Activated CD4-positive, alpha-beta T cell treated with anti-CD3 and anti-CD28 coated beads for 36 hours (primary cell): ENCODE data around the gene CAMKK2. TPM values are rescaled to one million over a fixed set of nuclear protein-coding genes. Genes with fewer than 3 reads are reported as not detected.

Experiments
- ATAC-seq: fragments of 200-7000 bp; cut with Tn5 transposase; one replicate; pipeline ENCODE4 v1.10.0; 2021; ENCODE audit warnings: mild to moderate bottlenecking, moderate library complexity
- CTCF ChIA-PET: fragments of 350-600 bp; sonication (Branson Sonifier 250); formaldehyde crosslinking; loops from one replicate; lab custom pipeline; 2021; ENCODE audit warnings: antibody characterized with exemption; lab: Charles Lee
- POLR2A ChIA-PET: fragments of 350-600 bp; sonication (Branson Sonifier 250); formaldehyde crosslinking; loops from one replicate; lab custom pipeline; 2021; ENCODE audit warnings: antibody characterized with exemption, inconsistent platforms; lab: Charles Lee
- DNase-seq: peaks from one replicate; pipeline ENCODE4 v3.0.0-alpha.2; 2020
- H3K27ac Mint-ChIP-seq: one replicate; pipeline ENCODE4 v1.8.0; 2021; ENCODE audit warnings: mixed read lengths
- H3K27me3 Mint-ChIP-seq: one replicate; pipeline ENCODE4 v1.8.0; 2021; ENCODE audit warnings: mixed read lengths
- H3K36me3 Mint-ChIP-seq: one replicate; pipeline ENCODE4 v1.8.0; 2021; ENCODE audit warnings: low read depth, mixed read lengths
- H3K4me1 Mint-ChIP-seq: one replicate; pipeline ENCODE4 v1.8.0; 2021; ENCODE audit warnings: mixed read lengths
- H3K4me3 Mint-ChIP-seq: one replicate; pipeline ENCODE4 v1.8.0; 2021; ENCODE audit warnings: mild to moderate bottlenecking, moderate library complexity, mixed read lengths
- H3K9me3 Mint-ChIP-seq: one replicate; pipeline ENCODE4 v1.8.0; 2021; ENCODE audit warnings: low read depth, mixed read lengths
- intact Hi-C, 2 experiments: fragments of 100-400 bp; cut with DNase I in 1 of 2; cut with micrococcal nuclease in 1 of 2; formaldehyde crosslinking; loops; one replicate each; pipeline versions ENCODE4 v1.14.2 to v1.15.1; 2022 to 2024; cut with DNase I, micrococcal nuclease
- total RNA-seq, 2 experiments: library from RNA; stranded (reverse); gene quantifications; one replicate each; pipeline ENCODE4 v1.2.3, GENCODE V29; 2021

The CAMKK2 gene
- total RNA-seq, 2 experiments from 2014 or later = 24.2 to 30.3 TPM

- no peaks in the 10 kb centered on the region for H3K27me3 Mint-ChIP-seq
- ATAC-seq = no peak
- no peaks in the 10 kb centered on the region for H3K9me3 Mint-ChIP-seq
- no peak for DNase-seq
- peaks cover 33% of the 10 kb centered on the region for H3K36me3 Mint-ChIP-seq
- POLR2A ChIA-PET = no interaction called here
- CTCF ChIA-PET = no interaction called here
- peaks cover 16% of the 10 kb centered on the region for H3K4me1 Mint-ChIP-seq
- H3K4me3 Mint-ChIP-seq = no peak overlapping the region
- intact Hi-C loops = no loop called here
- no peak overlapping the region for H3K27ac Mint-ChIP-seq
Measured at GRCh38 chr12:121245951-121246350, 50.6 kb downstream of the CAMKK2 start.

- intact Hi-C loops = no loop called here
Measured at GRCh38 chr12:121245031-121245430, 51.5 kb downstream of the CAMKK2 start.

DNA sequence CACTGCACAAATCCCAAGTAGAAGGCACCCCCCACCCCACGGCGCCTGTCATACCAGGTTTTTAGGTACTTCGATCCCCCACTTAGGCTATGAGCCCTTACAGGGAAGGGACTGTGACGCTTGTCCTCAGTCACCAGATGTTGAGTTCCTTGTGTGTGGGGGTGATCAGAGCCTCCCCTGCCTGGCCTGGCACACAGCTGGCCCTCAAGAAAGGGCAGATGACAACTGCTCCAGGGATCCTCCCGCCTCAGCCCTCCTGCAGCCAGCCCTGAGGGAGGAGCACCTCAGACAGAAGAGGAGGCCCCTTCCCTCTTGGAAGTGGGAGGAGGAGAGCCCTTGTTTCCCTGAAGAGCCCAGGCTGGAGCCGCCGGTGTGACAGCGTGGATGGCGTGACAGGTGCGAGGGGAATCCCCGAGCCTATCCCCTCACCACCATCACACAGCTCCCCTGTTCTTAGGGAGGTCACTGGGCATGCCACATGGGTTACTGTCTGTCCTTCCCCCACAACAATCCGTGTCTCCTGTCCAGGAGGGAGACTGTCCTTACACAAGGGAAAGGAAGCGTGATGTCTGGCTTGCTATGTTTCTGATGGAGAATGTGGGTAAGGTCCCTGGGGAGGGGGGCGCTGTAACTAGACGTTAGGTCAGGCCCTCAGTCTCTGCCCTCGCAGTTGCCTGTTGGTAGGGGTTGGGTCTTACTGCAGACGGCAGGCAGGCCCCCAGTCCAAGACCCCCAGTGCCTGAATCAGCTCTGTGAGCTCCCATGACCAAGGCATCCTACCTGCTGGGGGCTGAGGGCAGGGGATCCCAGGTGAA lies 55.1 kb downstream of the CAMKK2 start:
- Mint-ChIP-seq H3K27me3 (no peaks in the 10 kb centered on the region), H3K9me3 (no peaks in the 10 kb centered on the region), H3K36me3 (peaks cover 22% of the 10 kb centered on the region), H3K4me3 (peak overlapping the region; percentile 48), H3K4me1 (peaks cover 38% of the 10 kb centered on the region), H3K27ac (peak overlapping the region; percentile 84)
- intact Hi-C loops = no loop called here
- no peak for DNase-seq
- peak; percentile 21 for ATAC-seq
- CTCF ChIA-PET = interaction anchor here (3.8 kb wide), 1 partner anchor 11 kb away, joined by 32 read pairs; no protein-coding TSS in a partner anchor
- POLR2A ChIA-PET = no interaction called here

More at GRCh38 chr12:121245031-121245430, 51.5 kb downstream of the CAMKK2 start:
- Mint-ChIP-seq H3K9me3 (no peaks in the 10 kb centered on the region), H3K4me3 (no peak overlapping the region), H3K27me3 (no peaks in the 10 kb centered on the region), H3K4me1 (peaks cover 25% of the 10 kb centered on the region), H3K36me3 (peaks cover 32% of the 10 kb centered on the region), H3K27ac (no peak overlapping the region)
- ChIA-PET CTCF (interaction anchor here (0.6 kb wide), 1 partner anchor 45 kb away, joined by 3 read pairs; no protein-coding TSS in a partner anchor), POLR2A (no interaction called here)
- no peak for ATAC-seq
- DNase-seq = no peak

GRCh38 chr12:121240484-121241101 lies 55.9 kb downstream of the CAMKK2 start:
- H3K4me1 Mint-ChIP-seq = peaks cover 38% of the 10 kb centered on the region
- CTCF ChIA-PET = interaction anchor here (0.6 to 3.8 kb wide), 4 partner anchors 11 to 72 kb away, joined by 3 to 32 read pairs (median 6); no protein-coding TSS in a partner anchor
- POLR2A ChIA-PET = no interaction called here
- peaks cover 26% of the 10 kb centered on the region for H3K36me3 Mint-ChIP-seq
- intact Hi-C loops = no loop called here
- no peaks in the 10 kb centered on the region for H3K9me3 Mint-ChIP-seq
- H3K27ac Mint-ChIP-seq = peak overlapping the region; percentile 84
- no peaks in the 10 kb centered on the region for H3K27me3 Mint-ChIP-seq
- peak overlapping the region; percentile 48 for H3K4me3 Mint-ChIP-seq
- DNase-seq (peak; percentile 86), ATAC-seq (peak; percentile 83)

DNA sequence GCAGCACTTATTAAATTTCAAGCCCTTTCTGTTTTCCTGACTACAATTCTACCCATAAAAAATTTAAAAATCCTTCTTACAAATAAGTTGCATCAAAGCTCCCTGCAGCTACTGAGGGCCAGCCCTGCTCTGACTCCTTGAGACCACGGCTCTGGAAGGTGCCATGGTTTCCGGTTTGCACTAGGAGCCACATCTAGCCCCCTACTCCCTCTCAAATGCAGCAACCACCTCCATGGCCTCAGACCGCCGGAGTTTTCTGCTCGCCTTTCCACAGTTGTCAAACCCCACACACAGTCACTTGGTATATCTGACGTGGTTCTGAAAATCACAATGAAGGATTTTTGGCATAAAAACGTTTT lies 56.5 kb downstream of the CAMKK2 start:
- DNase-seq (no peak), ATAC-seq (peak; percentile 4)
- peak overlapping the region; percentile 68 for H3K27ac Mint-ChIP-seq
- ChIA-PET CTCF (interaction anchor here (0.6 to 3.8 kb wide), 5 partner anchors 10 to 180 kb away, joined by 3 to 32 read pairs (median 4); no protein-coding TSS in a partner anchor), POLR2A (interaction anchor here (0.5 kb wide), 1 partner anchor 111 kb away, joined by 7 read pairs; no protein-coding TSS in a partner anchor)
- H3K9me3 Mint-ChIP-seq = no peaks in the 10 kb centered on the region
- intact Hi-C loops = no loop called here
- peaks cover 38% of the 10 kb centered on the region for H3K4me1 Mint-ChIP-seq
- H3K4me3 Mint-ChIP-seq = peak overlapping the region; percentile 34
- peaks cover 26% of the 10 kb centered on the region for H3K36me3 Mint-ChIP-seq
- no peaks in the 10 kb centered on the region for H3K27me3 Mint-ChIP-seq

- no peak overlapping the region for H3K4me3 Mint-ChIP-seq
- ATAC-seq (no peak), DNase-seq (no peak)
- intact Hi-C loops = no loop called here
- H3K36me3 Mint-ChIP-seq = peaks cover 29% of the 10 kb centered on the region
- peak overlapping the region; percentile 67 for H3K27ac Mint-ChIP-seq
- peaks cover 38% of the 10 kb centered on the region for H3K4me1 Mint-ChIP-seq
- H3K27me3 Mint-ChIP-seq = no peaks in the 10 kb centered on the region
- ChIA-PET POLR2A (interaction anchor here (0.5 to 0.6 kb wide), 2 partner anchors 110 to 987 kb away, joined by 3 to 7 read pairs; no protein-coding TSS in a partner anchor), CTCF (interaction anchor here (0.6 to 3.8 kb wide), 5 partner anchors 9 to 180 kb away, joined by 3 to 32 read pairs (median 4); no protein-coding TSS in a partner anchor)
- H3K9me3 Mint-ChIP-seq = no peaks in the 10 kb centered on the region
Measured at GRCh38 chr12:121239351-121240061, 57.0 kb downstream of the CAMKK2 start.

DNA sequence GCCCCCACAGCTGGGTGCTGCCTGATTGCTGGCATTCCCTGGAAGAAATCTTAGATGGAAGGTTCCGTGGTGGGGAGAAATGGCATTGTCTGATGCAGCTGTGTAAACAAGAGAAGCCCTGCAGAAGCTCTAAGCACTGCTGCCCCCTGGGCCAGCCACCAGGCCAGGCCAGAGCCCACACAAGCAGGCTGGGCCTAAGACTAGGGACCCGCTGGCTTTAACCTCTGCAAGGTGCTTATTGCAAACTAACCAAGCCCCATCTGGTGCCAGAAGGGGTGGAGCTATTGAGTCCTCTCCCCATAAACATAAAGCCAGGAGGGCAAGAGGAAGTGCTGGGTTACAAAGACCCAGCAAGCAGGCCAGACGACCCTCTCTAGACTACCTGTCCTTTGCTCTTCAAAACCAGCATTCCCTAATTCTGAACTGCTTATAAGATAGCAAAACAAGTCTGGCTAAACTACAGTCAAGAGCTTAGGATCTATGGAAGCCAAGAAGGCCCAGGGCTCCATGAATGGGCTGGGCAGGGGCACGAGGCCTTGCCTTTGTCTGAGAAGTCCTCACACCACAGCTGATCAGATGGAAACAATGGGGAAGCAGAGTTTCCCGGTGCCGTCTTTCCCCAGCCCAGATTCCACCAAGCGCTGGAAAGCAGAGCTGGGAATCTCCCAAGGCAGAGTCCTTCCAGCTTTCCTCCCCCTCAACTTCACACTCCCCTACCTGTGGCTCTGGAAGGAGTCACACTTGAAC lies 57.7 kb downstream of the CAMKK2 start:
- H3K27me3 Mint-ChIP-seq = no peaks in the 10 kb centered on the region
- CTCF ChIA-PET = interaction anchor here (1.0 to 3.8 kb wide), 4 partner anchors 9 to 556 kb away, joined by 4 to 32 read pairs (median 6); no protein-coding TSS in a partner anchor
- DNase-seq (no peak), ATAC-seq (no peak)
- no peaks in the 10 kb centered on the region for H3K9me3 Mint-ChIP-seq
- intact Hi-C loops = no loop called here
- POLR2A ChIA-PET = interaction anchor here (0.6 kb wide), 1 partner anchor 658 kb away, joined by 3 read pairs; the partner anchor contains the start of gene POP5
- H3K4me1 Mint-ChIP-seq = peaks cover 38% of the 10 kb centered on the region
- H3K4me3 Mint-ChIP-seq = no peak overlapping the region
- peaks cover 31% of the 10 kb centered on the region for H3K36me3 Mint-ChIP-seq
- H3K27ac Mint-ChIP-seq = peak overlapping the region; percentile 67

GRCh38 chr12:121238086-121238485 lies 58.4 kb downstream of the CAMKK2 start:
- POLR2A ChIA-PET = interaction anchor here (0.6 kb wide), 1 partner anchor 657 kb away, joined by 3 read pairs; the partner anchor contains the start of gene POP5
- H3K27ac Mint-ChIP-seq = no peak overlapping the region
- H3K9me3 Mint-ChIP-seq = no peaks in the 10 kb centered on the region
- no peak overlapping the region for H3K4me3 Mint-ChIP-seq
- peaks cover 25% of the 10 kb centered on the region for H3K36me3 Mint-ChIP-seq
- DNase-seq (no peak), ATAC-seq (no peak)
- CTCF ChIA-PET = interaction anchor here (0.7 to 3.8 kb wide), 5 partner anchors 8 to 556 kb away, joined by 3 to 32 read pairs (median 5); no protein-coding TSS in a partner anchor
- intact Hi-C loops = no loop called here
- H3K4me1 Mint-ChIP-seq = peaks cover 33% of the 10 kb centered on the region
- H3K27me3 Mint-ChIP-seq = no peaks in the 10 kb centered on the region

DNA sequence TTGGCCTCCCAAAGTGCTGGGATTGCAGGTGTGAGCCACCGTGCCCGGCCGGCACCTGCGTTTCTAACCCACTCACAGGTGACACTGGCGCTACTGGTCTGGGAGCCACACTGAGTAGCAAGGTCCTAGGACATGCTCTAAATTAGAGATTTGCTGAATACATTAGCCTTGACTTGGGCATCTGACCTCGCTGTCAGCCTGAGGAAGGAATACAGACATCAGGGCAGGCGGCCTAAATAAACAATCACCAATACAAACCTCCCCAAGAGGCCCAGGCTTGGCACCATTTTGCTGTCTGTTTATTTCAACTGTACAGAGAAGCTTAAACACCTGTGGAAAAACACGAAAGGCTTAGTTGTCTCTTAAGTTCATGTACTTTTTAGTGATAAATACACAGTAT lies 59.1 kb downstream of the CAMKK2 start:
- CTCF ChIA-PET = interaction anchor here (0.5 to 3.8 kb wide), 4 partner anchors 7 to 254 kb away, joined by 3 to 32 read pairs (median 5); no protein-coding TSS in a partner anchor
- ATAC-seq = no peak
- peaks cover 25% of the 10 kb centered on the region for H3K36me3 Mint-ChIP-seq
- no peak overlapping the region for H3K4me3 Mint-ChIP-seq
- H3K27me3 Mint-ChIP-seq = no peaks in the 10 kb centered on the region
- POLR2A ChIA-PET = no interaction called here
- intact Hi-C loops = no loop called here
- H3K4me1 Mint-ChIP-seq = peaks cover 33% of the 10 kb centered on the region
- no peak for DNase-seq
- no peaks in the 10 kb centered on the region for H3K9me3 Mint-ChIP-seq
- H3K27ac Mint-ChIP-seq = no peak overlapping the region

- H3K27ac Mint-ChIP-seq = no peak overlapping the region
- ATAC-seq = no peak
- no peak for DNase-seq
- peaks cover 28% of the 10 kb centered on the region for H3K36me3 Mint-ChIP-seq
- H3K9me3 Mint-ChIP-seq = no peaks in the 10 kb centered on the region
- POLR2A ChIA-PET = no interaction called here
- no peak overlapping the region for H3K4me3 Mint-ChIP-seq
- peaks cover 31% of the 10 kb centered on the region for H3K4me1 Mint-ChIP-seq
- CTCF ChIA-PET = no interaction called here
- intact Hi-C loops = no loop called here
- H3K27me3 Mint-ChIP-seq = no peaks in the 10 kb centered on the region
Measured at GRCh38 chr12:121236776-121237175, 59.7 kb downstream of the CAMKK2 start.
